ENCODE measurements around the gene MYH6. TPM values are rescaled to one million over a fixed set of nuclear protein-coding genes. Genes with fewer than 3 reads are reported as not detected.

Gene MYH6
- total and polyA plus RNA-seq, 2 of the 13 experiments (the other 11 are each of a cell fraction or from before 2014, with no cell fraction given), result 0.01 TPM; not detected in 1

GRCh38 chr14:23430016-23430722 is 22.1 kb upstream of the MYH6 start:
- 15% methylated on average over 10 of the region's 10 CpGs for WGBS (ENCODE audit: low lambda C conversion rate)
- Histone ChIP-seq H2AFZ (ENCODE audit: low read length) (no peak overlapping the region), H3K9me3 (ENCODE audit: low read length) (no peaks in the 10 kb centered on the region), H3K36me3 (replicated peaks in 1 of 2; ENCODE audit: control insufficient read depth in 1 of 2, insufficient read depth in 2 of 2, low read length in 2 of 2) (no peaks in the 10 kb centered on the region), H3K27me3 (ENCODE audit: control insufficient read depth in 1 of 2, insufficient read depth in 2 of 2, low read length in 2 of 2) (peaks cover 6 to 38% of the 10 kb centered on the region in 2 experiments), H4K20me1 (ENCODE audit: insufficient read depth, low read length) (no peaks in the 10 kb centered on the region), H3K9ac (ENCODE audit: insufficient read depth, low read depth, low read length) (no peak overlapping the region), H3K4me3 (replicated peaks in 1 of 3; ENCODE audit: insufficient read depth in 1 of 3, low read depth in 2 of 3, low read length in 3 of 3) (no peak overlapping the region), H3K79me2 (ENCODE audit: insufficient read depth, low read length) (no peaks in the 10 kb centered on the region), H3K4me2 (ENCODE audit: low read depth, low read length) (no peak overlapping the region), H3K4me1 (ENCODE audit: insufficient read depth, low read length) (peaks cover 8% of the 10 kb centered on the region), H3K27ac (ENCODE audit: extremely low read length, insufficient read depth, low read length) (no peak overlapping the region)
- ATAC-seq (no peak), DNase-seq (ENCODE audit: low spot score) (no peak), FAIRE-seq (no peak)
- intact Hi-C loops (cut with micrococcal nuclease; ENCODE audit: unreplicated experiment) (no loop called here), in situ Hi-C loops (cut with HindIII; ENCODE audit: extremely low pct_ligation_motif_present, low pct_unique_long_range_greater_than_20kb) (no loop called here)
- peak; percentile 37; the same call in 1 of the 2 replicates for TF ChIP-seq CREB1 (IDR thresholded peaks at IDR 0.05)
- no peak for TF ChIP-seq CREB1 (CRISPR knock-in tag; IDR thresholded peaks at IDR 0.05)
- no peak for TF ChIP-seq EZH2 (conservative IDR thresholded peaks at IDR 0.05; ENCODE audit: low read depth, low read length)
- TF ChIP-seq PHF5A (CRISPR knock-in tag; IDR thresholded peaks at IDR 0.05; ENCODE audit: low read depth, unreplicated experiment), result no peak
- TF ChIP-seq NCOA5 (CRISPR knock-in tag; IDR thresholded peaks at IDR 0.05), result no peak
- 0 out of 2 replicates have a peak, but pooled peaks have one; percentile 4 for TF ChIP-seq LCORL (IDR thresholded peaks at IDR 0.05)
- TF ChIP-seq LCORL (CRISPR knock-in tag; IDR thresholded peaks at IDR 0.05), result no peak
- 0 out of 2 replicates have a peak, but pooled peaks have one; percentile 16 for TF ChIP-seq TFDP1 (CRISPR knock-in tag; IDR thresholded peaks at IDR 0.05; ENCODE audit: borderline replicate concordance)
- CTCF ChIA-PET (ENCODE audit: low intra/inter-chr PET ratio, low total read pairs), result no interaction called here
- no TSS peak for BruUV-seq (replicated peaks)
- POLR2A ChIA-PET, result no interaction called here
